ENCODE data around the gene KLK6. TPM values are rescaled to one million over a fixed set of nuclear protein-coding genes. Genes with fewer than 3 reads are reported as not detected.

Gene KLK6
- polyA plus RNA-seq, 2 of the 4 experiments (the other 2 are of a cell fraction) = 0.13 TPM; not detected in 1

GRCh38 chr19:50944795-50945194 lies 24.6 kb downstream of the KLK6 start:
- Histone ChIP-seq H3K4me1 (no peaks in the 10 kb centered on the region), H3K27ac (no peak overlapping the region), H3K4me2 (no peak overlapping the region), H3K4me3 (no peak overlapping the region), H3K9me3 (no peaks in the 10 kb centered on the region)
- FAIRE-seq (no peak), ATAC-seq (no peak), DNase-seq (ENCODE audit: low read depth in 1 of 2, low spot score in 1 of 2) (no peak)
- 46% methylated on average over 4 of the region's 4 CpGs for WGBS (ENCODE audit: missing lambda C conversion rate)
- ChIA-PET POLR2A (no interaction called here), CTCF (interaction anchor here (1.7 kb wide), 1 partner anchor 23 kb away, joined by 8 read pairs; no protein-coding TSS in a partner anchor)
- TF ChIP-seq REST (IDR thresholded peaks at IDR 0.05) (no peak), CBX8 (IDR thresholded peaks at IDR 0.05) (no peak)

- Histone ChIP-seq H3K4me3 (no peak overlapping the region), H3K27ac (no peak overlapping the region), H3K4me1 (no peaks in the 10 kb centered on the region), H3K4me2 (no peak overlapping the region), H3K9me3 (peaks cover 8% of the 10 kb centered on the region; the same call in 2 of the 3 replicates)
- FAIRE-seq (no peak), ATAC-seq (no peak), DNase-seq (ENCODE audit: low read depth in 1 of 2, low spot score in 1 of 2) (no peak)
- no peak for TF ChIP-seq NPAS2 (CRISPR knock-in tag; IDR thresholded peaks at IDR 0.05; ENCODE audit: borderline replicate concordance)
- no peak for TF ChIP-seq ZFP36 (IDR thresholded peaks at IDR 0.05; ENCODE audit: borderline replicate concordance, partially characterized antibody)
- no peak for TF ChIP-seq NFE2L2 (conservative IDR thresholded peaks at IDR 0.05; ENCODE audit: low read length)
- no peak for TF ChIP-seq CHD4 (IDR thresholded peaks at IDR 0.05; ENCODE audit: borderline replicate concordance)
- no peak for TF ChIP-seq BCL3 (IDR thresholded peaks at IDR 0.05)
- ChIA-PET CTCF (interaction anchor here (1.9 to 2.7 kb wide), 2 partner anchors 13 to 21 kb away, joined by 6 to 10 read pairs; no protein-coding TSS in a partner anchor), POLR2A (no interaction called here)
- 38% methylated on average over 10 of the region's 10 CpGs for WGBS (ENCODE audit: missing lambda C conversion rate)
These were observed 26.1 kb downstream of the KLK6 start for GRCh38 chr19:50943074-50943828.

- POLR2A ChIA-PET = no interaction called here
- no peak for ATAC-seq
These were observed 29.8 kb downstream of the KLK6 start for GRCh38 chr19:50939596-50939995.

More at GRCh38 chr19:50939596-50939995, 29.8 kb downstream of the KLK6 start:
- Histone ChIP-seq H3K27ac (no peak overlapping the region), H3K4me3 (no peak overlapping the region), H3K4me1 (no peaks in the 10 kb centered on the region), H3K4me2 (no peak overlapping the region), H3K9me3 (peaks cover 8% of the 10 kb centered on the region; the same call in 2 of the 3 replicates)
- FAIRE-seq = no peak
- no peak for DNase-seq (ENCODE audit: low read depth in 1 of 2, low spot score in 1 of 2)
- TF ChIP-seq ZNF302 (CRISPR knock-in tag; IDR thresholded peaks at IDR 0.05) (no peak), HMGXB4 (CRISPR knock-in tag; IDR thresholded peaks at IDR 0.05; ENCODE audit: borderline replicate concordance) (no peak), NFE2L2 (conservative IDR thresholded peaks at IDR 0.05; ENCODE audit: low read length) (no peak), EP300 (IDR thresholded peaks at IDR 0.05) (no peak)
- CTCF ChIA-PET = interaction anchor here (0.6 to 2.6 kb wide), 5 partner anchors 11 to 154 kb away, joined by 3 to 12 read pairs (median 4); no protein-coding TSS in a partner anchor
- WGBS (ENCODE audit: missing lambda C conversion rate) = 3% methylated on average over 2 of the region's 2 CpGs
